GM21723 (cell line): ENCODE results near the gene PSME1.

Experiments
- ATAC-seq: cut with Tn5 transposase; IDR thresholded peaks from one replicate; pipeline ENCODE4 v1.9.1; 2021; ENCODE audit warnings: mild to moderate bottlenecking, moderate library complexity; ENCODE audit not compliant: unreplicated experiment

Gene PSME1

GRCh38 chr14:24127673-24128072, 8.3 kb upstream of the PSME1 start:
- no peak for ATAC-seq

- no peak for ATAC-seq
Measured at GRCh38 chr14:24129410-24129998, 6.5 kb upstream of the PSME1 start.

- no peak for ATAC-seq
Measured at GRCh38 chr14:24130380-24130716, 5.6 kb upstream of the PSME1 start, which contains the start of gene FITM1. Gene FITM1, plus strand, starts transcription at chr14:24130659. Its CDS starts 905 bp downstream, at chr14:24131564.

DNA sequence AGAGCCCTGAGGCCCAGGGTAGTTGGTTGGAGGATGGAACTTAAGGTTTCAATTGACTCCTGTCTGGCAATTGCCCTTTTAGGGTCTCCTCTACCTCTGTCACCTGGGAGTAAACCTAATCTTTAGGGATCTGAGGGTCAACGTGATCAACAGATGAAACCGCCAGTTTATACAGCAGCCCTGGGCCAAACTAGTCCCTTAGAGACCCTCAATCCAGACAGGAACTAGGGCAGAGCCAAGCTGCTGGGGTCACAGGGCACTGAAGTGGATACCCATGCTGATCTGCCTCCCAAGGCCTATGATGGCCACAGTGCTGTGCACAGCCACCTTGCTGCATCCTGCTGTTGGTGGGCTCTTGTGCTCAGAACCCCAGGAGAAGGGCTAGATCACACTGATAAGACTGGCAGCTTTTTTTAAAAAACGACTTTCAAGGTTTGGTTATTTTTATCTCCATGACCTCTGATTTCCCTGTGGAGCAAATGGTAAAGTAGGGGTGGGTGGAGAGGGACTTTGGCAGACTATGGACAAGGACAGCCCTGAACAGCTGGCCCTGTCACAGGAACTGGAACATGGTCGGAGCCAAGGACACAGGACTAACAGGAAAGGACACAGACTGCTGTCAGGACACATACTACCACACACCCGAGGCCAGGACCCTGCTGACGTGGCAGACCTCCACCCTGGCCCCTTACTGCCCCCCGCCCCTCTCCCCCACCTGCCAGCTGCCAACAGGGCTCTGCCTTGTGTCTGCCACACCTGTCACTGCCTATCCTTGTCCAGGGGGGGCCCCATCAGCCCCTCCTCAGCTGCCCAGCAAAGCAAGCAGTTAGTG, 5.1 kb upstream of the PSME1 start:
- no peak for ATAC-seq

DNA sequence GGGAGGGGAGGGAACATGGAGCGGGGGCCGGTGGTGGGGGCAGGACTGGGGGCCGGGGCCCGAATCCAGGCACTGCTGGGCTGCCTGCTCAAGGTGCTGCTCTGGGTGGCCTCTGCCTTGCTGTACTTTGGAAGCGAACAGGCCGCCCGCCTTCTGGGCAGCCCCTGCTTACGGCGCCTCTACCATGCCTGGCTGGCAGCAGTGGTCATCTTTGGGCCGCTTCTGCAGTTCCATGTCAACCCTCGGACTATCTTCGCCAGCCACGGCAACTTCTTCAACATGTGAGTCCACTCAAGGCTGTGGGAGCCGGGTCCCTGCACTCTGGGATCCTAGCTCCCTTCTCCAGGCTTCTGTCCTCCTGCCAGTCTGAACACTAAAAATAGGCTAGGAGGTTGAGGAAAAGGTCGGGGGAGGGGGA, 4.4 kb upstream of the PSME1 start:
- no peak for ATAC-seq

DNA sequence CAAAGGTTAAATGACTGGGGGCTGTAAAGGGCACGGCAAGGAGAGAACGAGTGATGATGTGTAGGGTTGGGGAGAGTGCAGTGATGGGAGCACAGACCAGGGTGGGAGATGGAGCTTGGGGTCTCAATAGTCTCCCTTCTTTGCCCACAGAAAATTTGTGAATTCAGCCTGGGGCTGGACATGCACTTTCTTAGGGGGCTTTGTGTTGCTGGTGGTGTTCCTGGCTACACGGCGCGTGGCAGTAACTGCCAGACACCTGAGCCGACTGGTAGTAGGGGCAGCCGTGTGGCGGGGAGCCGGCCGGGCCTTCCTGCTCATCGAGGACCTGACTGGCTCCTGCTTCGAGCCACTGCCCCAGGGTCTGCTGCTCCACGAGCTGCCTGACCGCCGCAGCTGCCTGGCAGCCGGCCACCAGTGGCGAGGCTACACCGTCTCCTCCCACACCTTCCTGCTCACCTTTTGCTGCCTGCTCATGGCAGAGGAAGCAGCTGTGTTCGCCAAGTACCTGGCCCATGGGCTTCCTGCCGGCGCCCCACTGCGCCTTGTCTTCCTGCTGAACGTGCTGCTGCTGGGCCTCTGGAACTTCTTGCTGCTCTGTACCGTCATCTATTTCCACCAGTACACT, 3.8 kb upstream of the PSME1 start:
- ATAC-seq: no peak

GRCh38 chr14:24132976-24133375, 3.0 kb upstream of the PSME1 start:
- ATAC-seq: no peak

DNA sequence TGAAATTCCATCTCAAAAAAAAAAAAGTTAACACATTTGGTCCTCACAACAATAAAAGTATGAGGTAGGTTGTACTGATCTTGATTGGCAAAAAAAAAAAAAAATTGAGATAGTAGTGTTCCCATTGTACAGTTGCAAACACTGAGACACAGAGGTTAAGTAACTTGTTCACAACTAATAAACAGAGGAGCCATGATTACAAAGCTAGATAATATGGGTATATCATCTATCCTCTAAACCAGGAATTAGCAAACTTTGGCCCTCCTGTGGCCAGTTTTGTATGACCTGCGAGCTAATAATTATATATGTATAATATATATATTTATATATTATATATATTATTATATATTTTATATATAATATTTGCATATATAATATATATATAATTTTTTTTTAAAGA, 2.3 kb upstream of the PSME1 start:
- ATAC-seq: no peak

DNA sequence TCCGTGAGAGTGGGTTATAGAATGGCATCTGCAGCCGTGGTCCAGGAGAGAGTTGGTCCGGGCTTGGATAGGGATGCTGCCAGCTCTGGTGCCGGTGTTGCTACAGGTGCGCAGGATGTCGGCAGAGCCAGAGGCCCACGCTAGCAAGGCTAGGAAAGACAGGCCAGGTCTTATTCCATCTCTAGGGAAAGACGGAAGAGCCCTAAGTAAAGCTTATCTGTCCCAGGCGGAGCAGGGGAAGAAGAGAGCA, 485 bp upstream of the PSME1 start:
- ATAC-seq: peak; percentile 11

DNA sequence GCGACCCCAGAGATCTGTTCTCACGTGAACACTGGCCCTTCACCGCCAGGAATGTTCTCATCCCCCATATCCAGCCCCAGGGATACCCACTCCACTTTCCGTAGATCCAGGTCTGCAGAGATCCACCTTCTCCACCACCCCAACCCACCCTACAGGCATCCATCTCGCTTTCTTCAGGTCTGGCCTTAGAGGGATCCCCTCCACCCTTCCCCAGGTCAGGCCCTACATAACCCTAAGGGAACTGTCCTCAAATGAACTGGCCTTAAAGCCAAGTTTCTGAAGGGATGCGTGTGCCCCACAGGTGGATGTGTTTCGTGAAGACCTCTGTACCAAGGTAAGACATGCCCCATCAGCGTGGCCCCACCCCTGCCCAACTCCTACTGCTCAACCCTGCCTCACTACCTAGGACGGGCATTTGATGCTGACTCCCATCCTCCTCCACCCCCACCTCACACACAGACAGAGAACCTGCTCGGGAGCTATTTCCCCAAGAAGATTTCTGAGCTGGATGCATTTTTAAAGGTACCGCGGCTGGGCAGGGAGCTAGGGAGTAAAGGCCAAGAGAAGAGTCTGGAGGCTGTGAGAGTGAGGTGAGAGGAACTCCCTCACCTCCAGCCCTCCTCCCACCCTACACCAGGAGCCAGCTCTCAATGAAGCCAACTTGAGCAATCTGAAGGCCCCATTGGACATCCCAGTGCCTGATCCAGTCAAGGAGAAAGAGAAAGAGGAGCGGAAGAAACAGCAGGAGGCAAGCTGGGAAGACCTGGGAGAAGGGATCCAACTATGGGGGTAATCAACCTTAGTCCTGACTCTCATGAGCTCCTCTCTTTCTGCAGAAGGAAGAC, 912 bp downstream of the PSME1 start:
- ATAC-seq: no peak

DNA sequence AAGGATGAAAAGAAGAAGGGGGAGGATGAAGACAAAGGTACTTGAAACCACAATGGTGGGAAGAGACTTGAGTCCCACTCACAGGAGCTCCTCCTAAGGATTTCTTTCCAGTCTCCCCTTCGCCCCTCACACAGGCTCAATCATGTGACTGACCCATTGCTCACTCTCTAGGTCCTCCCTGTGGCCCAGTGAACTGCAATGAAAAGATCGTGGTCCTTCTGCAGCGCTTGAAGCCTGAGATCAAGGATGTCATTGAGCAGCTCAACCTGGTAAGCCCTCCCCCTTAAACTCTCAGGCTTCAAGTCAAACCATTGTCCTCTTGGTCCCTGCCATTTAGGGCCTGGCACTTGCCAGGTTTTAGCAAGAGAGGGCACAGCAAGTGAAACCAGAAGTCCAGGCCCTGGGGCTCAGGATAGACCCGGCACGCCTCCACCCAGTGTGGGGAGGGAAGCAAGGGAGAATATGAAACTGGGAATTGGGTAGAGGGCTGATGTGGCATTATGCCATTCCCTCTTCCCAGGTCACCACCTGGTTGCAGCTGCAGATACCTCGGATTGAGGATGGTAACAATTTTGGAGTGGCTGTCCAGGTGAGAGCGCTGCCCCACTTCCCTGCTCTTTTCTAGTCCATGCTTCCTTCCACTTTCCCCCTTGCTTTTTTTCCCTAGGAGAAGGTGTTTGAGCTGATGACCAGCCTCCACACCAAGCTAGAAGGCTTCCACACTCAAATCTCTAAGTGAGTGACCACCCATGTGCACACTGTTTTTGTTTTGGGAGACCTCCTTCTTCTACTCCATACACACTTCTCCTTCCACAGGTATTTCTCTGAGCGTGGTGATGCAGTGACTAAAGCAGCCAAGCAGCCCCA, 1.8 kb downstream of the PSME1 start:
- ATAC-seq: no peak

DNA sequence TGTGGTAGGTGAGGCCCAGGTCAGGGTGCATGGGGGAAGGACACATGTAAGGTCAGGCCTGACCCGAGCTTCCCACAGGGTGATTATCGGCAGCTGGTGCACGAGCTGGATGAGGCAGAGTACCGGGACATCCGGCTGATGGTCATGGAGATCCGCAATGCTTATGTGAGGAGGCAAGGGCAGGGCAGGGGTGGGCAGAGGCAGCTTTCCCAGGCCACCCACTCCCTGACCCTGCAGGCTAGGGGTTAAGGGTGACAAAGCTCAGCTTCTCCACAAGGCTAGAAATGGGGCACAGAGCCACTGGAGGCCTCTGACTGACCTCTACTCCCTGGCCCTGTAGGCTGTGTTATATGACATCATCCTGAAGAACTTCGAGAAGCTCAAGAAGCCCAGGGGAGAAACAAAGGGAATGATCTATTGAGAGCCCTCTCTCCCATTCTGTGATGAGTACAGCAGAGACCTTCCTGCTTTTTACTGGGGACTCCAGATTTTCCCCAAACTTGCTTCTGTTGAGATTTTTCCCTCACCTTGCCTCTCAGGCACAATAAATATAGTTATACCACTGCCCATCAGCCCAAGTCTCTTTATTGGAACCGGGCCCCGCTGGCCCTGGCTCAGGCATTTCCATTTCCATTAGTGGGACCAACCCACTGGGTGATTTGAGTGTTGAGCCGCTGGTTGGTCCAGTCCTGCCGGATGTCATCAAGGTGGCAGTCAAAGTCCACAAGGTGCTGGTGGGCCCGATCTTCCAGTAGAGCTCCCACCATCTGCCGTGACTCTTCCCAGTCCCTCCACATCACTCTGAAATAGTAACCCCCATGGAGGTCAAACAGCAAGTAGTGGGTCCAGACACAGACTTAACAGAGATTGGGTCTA, 2.6 kb downstream of the PSME1 start:
- no peak for ATAC-seq

GRCh38 chr14:24139272-24139934, 3.4 kb downstream of the PSME1 start:
- ATAC-seq: no peak

GRCh38 chr14:24141097-24141880, 5.3 kb downstream of the PSME1 start, which contains the start of gene EMC9:
Gene EMC9, minus strand, starts transcription at chr14:24141591. Its CDS starts 287 bp downstream, at chr14:24141304.
- peak; percentile 85 for ATAC-seq

GRCh38 chr14:24143511-24143910, 7.5 kb downstream of the PSME1 start:
- ATAC-seq: no peak

- ATAC-seq: no peak
Measured at GRCh38 chr14:24144451-24144850, 8.5 kb downstream of the PSME1 start.

GRCh38 chr14:24145219-24145618, 9.2 kb downstream of the PSME1 start:
- ATAC-seq: no peak
